ENCODE results near the gene P2RX1. TPM values are rescaled to one million over a fixed set of nuclear protein-coding genes. Genes with fewer than 3 reads are reported as not detected.
A peak's percentile ranks its signal among the peaks of the same experiment; 100 is the strongest.

The P2RX1 gene
- total RNA-seq, 1 donor from 2014 or later: 1.6 TPM

DNA sequence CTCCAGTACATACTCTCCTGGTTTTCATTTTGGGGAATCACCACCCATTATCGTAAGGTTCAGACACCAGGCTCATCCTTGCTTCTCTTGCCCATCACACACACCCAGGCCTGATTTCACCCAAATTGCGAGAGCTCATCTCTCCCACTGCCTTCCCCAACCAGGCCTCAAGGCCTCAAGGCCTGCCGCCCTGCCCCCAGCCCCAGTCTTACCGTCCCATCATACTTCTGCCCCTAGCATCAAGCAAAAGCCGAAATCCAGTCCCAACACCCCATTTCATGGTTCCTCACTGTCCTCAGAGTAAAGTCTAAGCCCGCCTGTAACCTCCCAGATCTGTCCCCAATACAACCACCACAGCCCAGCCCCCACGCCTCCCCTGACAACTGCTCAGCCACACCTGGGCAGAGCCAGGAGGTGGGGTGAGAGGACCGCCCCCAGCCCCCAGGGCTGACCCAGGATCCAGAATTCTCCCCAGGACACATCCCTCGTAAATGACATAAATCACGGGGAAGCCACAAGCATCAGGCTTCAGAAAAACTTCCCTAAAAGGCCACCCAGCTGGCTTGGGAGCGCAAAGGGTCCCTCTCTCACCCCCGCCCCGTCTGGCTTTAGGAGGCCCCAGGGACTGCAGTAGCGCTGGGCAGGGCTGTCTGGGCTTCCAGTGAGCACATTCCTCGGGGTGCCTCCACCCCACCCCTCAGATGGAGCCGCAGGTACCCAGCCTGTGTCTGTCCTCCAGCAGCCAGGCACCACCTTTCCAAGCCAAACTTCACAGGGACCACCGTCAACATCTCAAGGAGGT is 9.6 kb upstream of the P2RX1 start:
- DNase-seq (ENCODE audit: low read depth): no peak

DNA sequence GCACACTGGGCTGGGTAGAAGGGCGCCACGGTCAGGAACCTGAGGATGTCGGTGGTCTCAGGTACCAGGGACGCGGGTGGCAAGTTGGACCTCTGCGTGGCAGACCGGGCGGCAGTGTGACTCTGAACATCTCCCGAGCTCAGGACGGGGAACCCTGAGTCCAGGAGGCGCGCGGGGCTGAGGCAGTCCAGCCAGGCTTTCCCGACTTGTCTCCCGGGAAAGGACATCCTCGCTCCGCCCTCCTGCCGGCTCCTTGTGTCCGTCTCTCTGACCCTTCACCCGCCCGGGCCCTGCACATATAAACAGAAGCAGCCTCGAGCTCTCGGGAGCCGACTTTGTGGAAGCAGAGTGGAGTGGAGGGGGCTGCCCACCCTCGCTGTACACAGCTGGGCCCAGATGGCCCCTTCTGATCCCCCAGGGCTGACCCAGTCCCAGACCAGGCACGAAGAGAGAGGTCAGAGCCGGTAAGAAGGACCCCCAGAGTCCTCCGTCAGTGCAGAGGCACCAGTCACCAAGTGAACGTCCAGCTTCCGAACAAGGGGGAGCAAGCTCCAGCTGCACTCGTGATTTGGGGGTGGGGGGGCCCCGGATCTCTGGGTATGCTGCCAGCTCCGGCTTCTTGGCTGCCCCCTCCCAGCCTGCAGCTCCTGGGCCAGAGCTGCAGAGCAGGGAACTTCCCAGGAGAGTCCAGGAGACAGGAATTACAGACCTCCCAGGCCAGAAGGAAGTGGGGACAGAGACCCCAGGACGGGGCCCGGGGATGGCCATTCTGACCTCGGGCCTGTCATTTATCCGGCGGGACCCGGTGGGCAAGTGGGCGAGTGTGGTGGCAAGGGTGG is 8.5 kb upstream of the P2RX1 start:
- DNase-seq (ENCODE audit: low read depth): no peak

- DNase-seq (ENCODE audit: low read depth): no peak
Observed at GRCh38 chr17:3923466-3924190, 7.4 kb upstream of the P2RX1 start.

GRCh38 chr17:3922765-3923164 is 6.5 kb upstream of the P2RX1 start:
- no peak for DNase-seq (ENCODE audit: low read depth)

DNA sequence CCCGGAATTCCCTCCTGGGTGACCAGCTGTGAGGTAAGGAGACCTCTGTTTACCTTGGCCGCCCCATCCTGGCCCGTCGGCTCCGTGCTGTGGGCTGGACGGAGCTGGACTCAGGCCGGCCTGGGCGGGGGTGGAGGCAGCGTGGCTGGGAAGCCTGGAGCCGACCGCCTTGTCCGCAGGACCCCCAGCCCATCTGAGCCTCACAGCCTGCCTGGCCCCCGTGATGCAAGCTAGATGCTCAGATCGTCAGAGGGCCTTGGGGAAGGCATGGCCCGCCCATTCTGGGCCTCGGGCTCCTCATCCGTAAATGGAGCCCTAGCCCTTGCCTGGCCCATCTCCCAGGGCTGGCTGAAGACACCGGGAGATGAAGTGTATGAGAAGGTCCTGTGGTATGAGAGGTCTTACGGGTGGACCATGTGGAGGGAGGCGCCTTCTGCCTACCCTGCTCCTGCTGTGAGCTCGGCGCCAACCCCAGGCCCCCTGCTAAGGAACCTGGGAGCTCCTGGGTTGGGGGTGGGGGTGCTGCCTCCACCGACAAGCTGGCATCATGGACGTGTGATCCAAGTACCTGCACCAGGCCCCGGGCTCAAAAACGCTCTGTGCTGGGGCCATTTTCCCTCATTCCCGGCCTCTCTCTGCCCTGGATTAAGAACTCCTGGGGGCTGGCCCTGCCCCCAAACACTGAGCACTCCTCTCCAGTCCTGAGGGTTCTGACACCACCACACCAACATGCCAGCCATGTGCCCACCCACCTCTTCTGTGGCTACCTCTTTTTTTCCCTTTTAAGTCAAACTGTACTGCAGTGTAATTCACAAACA is 5.4 kb upstream of the P2RX1 start:
- DNase-seq (ENCODE audit: low read depth): no peak

- DNase-seq (ENCODE audit: low read depth): no peak
Observed at GRCh38 chr17:3921006-3921405, 4.7 kb upstream of the P2RX1 start.

- DNase-seq (ENCODE audit: low read depth): no peak
Observed at GRCh38 chr17:3919123-3919624, 2.9 kb upstream of the P2RX1 start.

GRCh38 chr17:3918372-3919122 is 2.3 kb upstream of the P2RX1 start:
- no peak for DNase-seq (ENCODE audit: low read depth)

- no peak for DNase-seq (ENCODE audit: low read depth)
Observed at GRCh38 chr17:3917391-3917931, 1.2 kb upstream of the P2RX1 start.

DNA sequence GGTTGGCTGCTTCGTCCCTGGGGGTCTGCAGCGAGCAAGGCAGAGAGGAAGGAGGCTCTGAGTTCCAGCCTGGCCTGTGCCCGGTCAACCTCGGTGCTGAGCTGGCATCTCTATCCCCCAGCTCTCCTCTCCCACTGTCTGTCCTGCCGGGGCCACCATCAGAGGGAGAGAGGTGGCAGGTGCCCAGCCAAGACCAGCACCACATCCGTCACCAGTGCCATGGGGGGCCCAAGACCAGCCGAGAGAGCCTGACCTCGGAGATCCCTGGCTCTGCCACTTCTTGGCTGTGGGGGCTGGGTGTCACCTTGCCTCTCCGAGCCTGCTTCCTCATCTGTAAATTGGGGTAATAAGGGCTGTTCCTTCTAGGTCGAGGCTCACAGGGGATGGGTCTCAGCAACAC is 560 bp upstream of the P2RX1 start:
- no peak for DNase-seq (ENCODE audit: low read depth)

- no peak for DNase-seq (ENCODE audit: low read depth)
Observed at GRCh38 chr17:3915581-3915994, 677 bp downstream of the P2RX1 start.

- DNase-seq (ENCODE audit: low read depth): no peak
Observed at GRCh38 chr17:3914312-3914670, 2.0 kb downstream of the P2RX1 start.

- DNase-seq (ENCODE audit: low read depth): peak; percentile 74
Observed at GRCh38 chr17:3913531-3914311, 2.5 kb downstream of the P2RX1 start.

GRCh38 chr17:3912827-3913226 is 3.4 kb downstream of the P2RX1 start:
- DNase-seq (ENCODE audit: low read depth): no peak

GRCh38 chr17:3911271-3912053 is 4.8 kb downstream of the P2RX1 start:
- DNase-seq (ENCODE audit: low read depth): no peak

DNA sequence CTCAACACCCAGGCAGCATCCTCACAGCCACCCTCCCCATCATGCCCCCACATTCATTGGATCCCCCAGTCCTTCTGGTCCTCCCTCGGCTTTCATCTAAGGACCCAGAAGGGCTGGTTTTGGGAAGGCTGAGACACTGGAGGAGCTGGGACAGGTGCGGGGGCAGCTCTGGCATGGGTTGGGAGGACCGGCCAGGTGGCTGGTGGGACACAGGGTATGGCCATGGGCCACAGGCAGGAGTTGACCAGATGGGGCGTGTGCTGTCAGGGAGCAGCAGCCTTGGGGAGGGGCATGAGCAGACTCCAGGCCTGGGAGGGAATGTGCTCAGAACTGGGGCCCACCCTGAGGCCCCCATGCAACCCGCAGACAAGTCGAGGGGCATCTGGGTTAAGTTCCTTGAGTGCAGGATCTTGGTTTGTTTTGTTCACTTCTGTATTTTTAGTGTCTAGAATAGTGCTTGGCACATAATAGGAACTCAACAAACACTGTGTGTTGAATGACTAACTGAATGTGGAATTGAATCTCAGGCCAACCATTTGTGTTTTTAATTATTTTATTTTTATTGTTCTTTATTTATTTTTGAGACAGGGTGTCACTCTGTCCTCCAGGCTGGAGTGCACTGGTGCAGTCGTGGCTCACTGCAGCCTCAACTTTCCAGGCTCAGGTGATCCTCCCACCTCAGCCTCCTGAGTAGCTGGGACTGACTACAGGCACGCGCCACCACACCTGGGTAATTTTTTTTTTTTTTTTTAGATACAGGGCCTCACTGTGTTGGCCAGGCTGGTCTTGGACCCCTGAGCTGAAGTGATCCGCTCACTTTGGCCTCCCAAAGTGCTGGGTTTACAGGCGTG is 5.6 kb downstream of the P2RX1 start:
- no peak for DNase-seq (ENCODE audit: low read depth)

DNA sequence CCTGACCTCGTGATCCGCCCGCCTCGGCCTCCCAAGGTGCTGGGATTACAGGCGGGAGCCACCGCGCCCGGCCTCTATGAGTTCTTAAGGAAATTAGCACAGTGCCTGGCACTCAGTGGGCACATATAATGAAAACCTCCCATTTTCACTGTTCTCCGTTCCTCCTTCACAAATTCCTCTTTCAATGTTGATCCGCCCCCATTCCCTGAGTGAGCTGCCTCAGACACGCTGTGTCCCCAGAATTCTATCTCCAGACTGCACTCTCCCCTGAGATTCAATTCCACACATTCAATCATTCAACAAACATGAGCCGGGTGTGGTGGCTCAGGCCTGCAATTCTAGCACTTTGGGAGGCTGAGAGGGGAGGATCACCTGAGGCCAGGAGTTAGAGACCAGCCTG is 7.0 kb downstream of the P2RX1 start:
- no peak for DNase-seq (ENCODE audit: low read depth)

Measured in myocyte (in vitro differentiated cells).